NCI-H526 (cell line): ENCODE measurements around the gene AGTPBP1.
"Not testable (repeated sequence)": the region's sequence is repeated elsewhere in the genome, so short reads cannot be mapped to it uniquely, and the experiment has no call there.

Experiments used
- DNase-seq, 2 experiments: peaks; one replicate each; lab custom pipeline; 2025; lab: John Stamatoyannopoulos, UW

Gene AGTPBP1

DNA sequence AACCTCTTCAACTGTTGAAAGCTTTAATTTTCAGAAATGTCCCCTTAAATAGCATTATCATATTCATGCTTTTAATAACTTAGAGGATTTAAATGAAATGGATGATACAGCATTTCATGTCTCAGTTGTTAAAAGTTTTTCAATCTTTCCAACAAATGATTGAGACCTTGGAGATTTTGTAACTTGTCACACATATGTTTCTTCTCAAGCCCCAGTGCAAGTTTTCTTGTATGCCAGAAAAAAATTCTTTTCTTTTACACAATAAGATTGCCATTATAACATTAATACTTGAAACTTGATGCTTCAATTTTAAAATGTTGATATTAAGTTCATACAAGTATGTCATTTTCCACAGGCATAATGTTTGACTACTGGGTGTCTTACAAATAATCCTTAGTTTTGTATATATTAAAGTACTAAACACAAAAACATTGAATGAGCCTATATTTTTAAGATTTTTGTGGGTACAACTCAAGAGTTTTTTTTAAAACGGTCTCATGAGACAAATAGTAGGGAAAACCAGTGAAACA lies 124.5 kb downstream of the AGTPBP1 start:
- no peak for DNase-seq

DNA sequence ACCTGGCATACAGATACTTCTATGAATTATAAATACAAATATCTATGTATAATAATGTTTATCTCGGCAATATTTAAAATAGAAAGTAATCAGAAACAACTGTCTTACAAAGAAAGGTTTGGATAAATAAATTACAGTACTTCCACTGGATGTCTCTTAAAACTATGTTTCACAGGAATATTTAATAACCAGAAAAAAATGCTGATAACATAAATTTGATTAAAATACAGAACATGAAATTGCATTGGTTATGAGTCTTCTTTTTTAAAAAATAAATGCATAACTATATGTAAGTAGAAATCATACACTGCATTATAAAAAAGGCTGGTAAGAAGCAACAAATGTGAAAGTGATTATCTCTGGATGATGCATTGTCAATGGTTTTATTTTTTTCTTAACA lies 126.0 kb downstream of the AGTPBP1 start:
- DNase-seq = no peak

DNA sequence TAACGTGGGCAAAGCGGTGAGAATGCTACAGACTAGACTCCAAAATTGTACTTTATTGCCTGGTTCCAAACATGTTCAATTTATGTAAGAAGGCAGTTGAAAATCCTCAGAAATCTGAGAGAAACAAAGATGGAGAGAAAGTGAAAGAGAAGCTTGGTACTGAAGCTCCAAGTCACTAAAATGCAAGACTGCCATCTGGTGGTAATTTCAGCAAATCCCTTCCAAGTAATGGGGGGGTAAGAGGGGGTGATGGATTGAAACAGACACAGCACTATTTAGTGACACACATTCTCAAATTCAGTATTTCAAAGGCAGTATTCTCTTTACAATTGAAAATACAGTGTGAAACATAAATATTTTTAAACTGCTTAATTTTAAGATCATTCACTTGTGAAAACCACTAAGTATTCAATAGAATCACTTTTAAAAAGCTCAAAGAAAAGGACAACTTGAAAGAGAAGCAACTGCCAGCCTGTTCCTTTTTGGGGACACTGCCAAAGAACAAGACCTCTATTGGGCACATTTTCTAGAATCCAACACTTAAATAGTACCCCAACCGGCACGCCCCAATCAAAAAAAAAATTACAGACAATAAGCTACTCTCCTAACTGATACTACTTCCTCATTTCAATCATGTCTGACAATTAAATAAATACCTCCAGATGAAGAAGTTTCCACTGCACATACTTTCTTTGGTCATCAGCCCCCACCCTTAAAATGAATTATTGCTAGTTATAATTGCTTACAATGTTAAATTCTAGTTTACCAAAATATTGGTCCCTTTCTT lies 131.5 kb downstream of the AGTPBP1 start:
- peak; percentile 2 to 45 for DNase-seq

DNA sequence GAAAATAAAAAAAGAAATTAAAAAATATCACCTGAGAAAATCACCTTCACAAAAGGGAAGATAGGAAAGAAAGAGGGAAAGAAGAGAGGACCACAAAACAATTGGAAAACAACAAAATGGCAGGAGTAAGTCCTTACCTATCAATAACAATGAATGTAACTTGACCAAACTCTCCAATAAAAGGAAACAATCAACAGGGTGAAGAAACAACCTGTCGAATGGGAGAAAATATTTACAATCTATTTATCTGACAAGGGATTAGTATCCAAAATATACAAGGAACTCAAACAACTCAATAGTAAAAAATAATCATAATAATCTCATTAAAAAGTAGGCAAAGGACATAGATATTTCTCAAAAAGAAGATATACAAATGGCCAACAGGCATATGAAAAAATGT lies 135.8 kb downstream of the AGTPBP1 start:
- DNase-seq = no peak

DNA sequence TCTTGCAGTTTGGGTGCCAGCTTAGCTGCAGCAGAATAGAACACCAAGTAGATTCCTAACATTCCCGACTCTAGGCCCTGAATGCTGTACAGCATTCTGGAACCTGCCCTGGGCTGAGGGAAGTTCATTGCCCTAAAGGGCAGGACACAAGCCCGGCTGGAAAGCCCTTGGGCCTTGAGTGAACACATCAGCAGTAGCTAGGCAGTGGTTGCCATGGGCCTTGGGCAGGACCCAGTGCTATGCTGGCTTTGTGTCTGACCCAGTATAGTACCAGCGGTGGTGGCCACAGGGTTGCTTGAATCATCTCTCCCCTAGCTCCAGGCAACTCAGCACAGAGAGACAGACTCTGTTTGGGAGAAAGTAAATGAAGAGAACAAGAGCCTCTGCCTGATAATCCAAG lies 137.8 kb downstream of the AGTPBP1 start:
- no peak for DNase-seq

DNA sequence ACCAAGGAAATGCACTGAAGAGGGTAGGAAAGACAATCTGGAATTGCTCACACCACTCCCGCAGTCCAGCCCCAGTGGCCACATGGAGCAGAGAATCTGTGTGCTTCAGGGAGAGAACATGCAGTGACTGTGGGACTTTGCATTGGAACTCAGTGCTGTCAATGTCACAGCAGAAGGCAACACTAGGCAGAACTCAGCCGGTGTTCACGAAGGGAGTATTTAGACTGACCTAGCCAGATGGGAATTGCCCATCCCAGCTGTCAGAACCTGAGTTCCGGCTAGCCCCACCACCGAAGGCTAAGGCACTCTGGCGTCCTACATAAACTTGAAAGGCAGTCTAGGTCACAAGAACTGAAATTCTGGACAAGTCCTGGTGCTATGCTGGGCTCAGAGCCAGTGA lies 139.0 kb downstream of the AGTPBP1 start:
- DNase-seq = no peak

DNA sequence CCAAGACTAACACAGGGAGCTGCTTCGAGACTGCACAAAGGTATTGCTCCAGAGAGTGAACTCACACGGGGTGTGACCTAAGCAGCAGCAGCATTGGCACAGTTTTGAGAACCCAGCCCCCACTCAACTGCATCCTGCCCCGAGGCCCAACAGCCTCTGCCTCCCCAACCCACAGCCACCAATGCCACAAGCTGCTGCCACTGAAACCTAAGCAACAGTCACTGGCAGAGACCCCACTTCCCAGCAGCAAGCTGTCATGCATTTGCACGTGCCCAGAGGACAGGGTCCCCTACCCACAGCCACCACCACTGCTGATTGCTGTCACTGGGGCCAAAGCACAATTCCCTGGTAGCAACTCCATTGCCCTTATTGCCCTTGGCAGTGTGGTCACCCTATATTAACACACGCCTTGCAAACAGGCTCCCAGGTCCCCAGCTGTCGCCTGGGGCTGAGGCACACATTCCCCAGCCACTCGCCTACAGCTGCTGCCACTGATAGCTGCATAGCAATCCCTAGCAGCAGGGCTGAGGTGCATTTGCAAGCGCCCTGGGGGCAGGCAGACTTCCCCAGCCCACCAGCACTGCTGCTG lies 141.0 kb downstream of the AGTPBP1 start:
- no peak for DNase-seq

DNA sequence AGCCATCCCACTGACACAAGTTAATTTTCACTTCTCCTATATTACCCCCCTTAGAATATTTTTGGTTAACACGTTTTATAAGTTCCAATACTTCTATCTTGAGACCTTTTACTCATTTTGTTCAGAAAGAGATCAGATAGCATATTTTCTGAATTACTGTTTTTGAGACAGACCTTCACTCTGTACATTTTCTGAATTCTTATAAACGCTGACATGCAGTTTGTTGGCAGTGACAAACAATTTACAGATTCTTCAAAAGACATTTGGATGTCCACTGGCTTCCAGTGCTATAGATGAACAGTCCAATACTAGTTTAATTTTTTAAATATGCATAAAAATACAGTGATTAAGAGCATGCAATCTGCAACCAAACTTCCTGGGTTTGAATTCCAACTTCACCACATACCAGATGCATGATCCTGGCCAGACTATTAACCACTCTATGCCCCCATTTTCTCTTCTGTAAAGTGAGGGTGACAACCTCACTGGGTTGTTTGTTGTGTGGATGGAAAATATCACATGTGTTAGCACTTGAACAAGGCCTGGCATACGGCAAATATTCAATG lies 142.1 kb downstream of the AGTPBP1 start:
- no peak for DNase-seq

DNA sequence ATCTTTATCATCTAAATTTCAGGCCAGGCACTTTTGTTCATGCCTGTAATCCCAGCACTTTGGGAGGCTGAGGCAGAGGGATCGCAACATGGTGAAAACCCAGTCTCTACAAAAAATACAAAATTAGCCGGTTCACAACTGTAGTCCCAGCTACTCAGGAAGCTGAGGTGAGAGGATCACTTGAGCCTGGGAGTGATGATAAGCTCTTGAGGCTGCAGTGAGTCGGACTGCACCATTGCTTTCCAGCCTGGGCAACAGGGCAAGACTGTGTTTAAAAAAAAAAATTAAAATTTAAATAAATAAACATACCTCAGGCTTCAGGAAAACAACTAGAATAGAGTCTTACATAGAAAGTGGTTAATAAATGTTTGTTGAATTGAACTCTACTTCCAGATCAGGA lies 147.4 kb downstream of the AGTPBP1 start:
- no peak for DNase-seq

DNA sequence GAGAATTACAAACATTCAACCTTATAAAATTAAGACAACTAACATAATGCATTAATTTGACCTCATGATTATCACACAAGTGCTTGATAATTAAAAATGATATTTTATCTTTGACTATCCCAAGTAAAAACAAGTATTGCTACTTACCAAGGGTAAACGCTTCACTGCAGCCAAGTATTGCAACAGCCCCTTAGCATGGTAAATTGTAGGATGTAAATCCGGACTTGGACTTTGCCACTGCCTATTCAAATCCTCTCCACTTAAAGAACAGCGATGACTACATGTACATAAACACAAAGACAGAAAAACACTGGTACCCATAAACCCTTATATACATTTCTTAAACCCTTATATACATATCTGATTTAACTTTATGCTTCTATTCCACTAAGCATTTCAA lies 155.1 kb downstream of the AGTPBP1 start:
- peak; percentile 33 to 48 for DNase-seq

DNA sequence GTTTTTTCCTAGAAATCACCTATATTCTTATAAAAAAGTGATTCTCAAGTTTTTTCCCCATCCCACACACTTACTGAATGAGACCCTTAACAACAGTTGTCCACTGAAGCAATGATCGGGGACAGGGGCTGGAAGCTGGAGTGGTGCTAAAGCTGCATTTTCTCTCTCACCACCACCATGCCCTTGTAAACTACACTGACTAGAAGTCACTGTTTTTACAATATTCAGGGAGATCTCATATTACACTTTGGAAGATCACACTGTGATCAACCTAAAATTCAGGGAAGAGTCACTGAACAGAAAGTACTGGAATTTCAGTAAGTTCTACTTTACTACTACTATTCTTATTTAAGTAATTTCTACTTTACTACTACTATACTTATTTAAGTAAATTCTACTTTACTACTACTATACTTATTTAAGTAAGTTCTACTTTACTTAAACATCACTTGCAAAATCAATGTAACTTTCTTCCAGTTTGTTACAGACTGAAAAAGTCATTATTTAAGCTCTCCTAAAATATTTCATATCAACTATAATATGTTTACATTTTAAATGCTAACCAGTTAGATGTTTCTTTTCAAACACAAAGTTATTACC lies 164.3 kb downstream of the AGTPBP1 start:
- no peak for DNase-seq

DNA sequence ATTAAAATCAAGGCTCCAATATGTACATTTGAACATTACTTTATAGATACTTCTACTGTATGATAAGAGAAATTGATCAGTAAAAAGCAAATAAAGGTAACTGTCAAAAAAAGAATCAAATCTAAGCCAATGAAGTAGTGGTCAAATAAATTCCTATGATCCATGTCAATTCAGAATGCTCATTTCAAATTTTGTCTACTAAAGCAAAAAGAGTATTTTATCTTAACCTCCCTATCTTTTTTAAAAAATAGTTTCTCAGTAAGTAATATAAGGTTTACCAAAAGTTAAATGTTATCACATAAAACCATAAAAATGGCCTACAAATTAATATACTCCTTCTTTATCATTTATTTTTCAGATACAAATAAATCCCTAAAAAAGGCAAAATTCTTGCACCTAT lies 165.9 kb downstream of the AGTPBP1 start:
- DNase-seq = no peak

DNA sequence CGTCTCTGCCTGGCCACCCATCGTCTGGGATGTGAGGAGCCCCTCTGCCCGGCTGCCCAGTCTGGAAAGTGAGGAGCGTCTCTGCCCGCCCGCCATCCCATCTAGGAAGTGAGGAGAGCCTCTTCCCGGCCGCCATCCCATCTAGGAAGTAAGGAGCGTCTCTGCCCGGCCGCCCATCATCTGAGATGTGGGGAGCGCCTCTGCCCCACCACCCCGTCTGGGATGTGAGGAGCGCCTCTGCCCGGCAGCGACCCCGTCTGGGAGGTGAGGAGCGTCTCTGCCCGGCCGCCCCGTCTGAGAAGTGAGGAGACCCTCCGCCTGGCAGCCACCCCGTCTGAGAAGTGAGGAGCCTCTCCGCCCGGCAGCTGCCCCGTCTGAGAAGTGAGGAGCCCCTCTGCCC lies 168.2 kb downstream of the AGTPBP1 start:
- DNase-seq = not testable (repeated sequence)

DNA sequence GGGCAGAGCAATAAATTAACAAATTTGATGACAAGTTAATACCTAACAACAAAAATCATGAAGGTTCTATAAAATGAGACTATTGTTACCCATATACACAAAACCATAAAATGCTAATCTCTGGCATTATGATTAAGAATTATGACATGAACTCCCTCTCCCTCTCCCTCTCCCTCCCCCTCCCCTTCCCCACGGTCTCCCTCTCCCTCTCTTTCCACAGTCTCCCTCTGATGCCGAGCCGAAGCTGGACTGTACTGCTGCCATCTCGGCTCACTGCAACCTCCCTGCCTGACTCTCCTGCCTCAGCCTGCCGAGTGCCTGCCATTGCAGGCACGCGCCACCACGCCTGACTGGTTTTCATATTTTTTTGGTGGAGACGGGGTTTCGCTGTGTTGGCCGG lies 168.8 kb downstream of the AGTPBP1 start:
- not testable (repeated sequence) for DNase-seq

DNA sequence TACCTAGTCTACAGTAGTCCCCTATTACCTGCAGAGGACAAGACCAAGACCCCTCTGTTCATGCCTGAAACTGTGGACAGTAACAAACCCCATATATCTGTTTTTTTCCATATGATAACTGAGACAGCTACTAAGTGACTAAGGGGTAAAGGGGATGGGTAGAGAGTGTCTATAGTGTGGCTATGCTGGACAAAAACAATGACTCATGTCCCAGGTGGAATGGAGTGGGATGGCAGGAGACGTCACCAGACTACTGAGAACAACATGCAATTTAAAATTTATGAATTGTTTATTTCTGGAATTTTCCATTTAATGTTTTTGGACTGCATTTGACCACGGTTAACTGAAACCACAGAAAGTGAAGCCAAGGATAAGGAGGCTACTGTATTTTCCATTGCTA lies 171.8 kb downstream of the AGTPBP1 start:
- no peak for DNase-seq

DNA sequence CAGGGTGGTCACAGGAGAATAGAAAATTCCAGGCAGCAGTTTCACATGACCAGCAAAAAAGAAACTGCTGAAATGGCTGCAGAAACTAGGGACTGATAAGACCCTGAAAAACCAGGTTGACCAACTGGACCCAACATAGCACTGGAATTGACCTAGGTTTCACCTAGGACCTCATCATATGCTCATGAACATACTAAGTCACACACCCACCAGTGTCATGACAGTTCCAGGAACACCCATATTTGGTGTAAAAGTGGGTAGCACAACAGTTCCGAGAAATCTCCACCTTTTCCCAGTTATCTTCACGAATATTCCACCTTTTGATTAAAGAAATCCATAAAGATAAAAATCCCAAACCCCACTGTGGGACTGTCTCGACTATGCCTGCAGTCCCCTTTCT lies 182.2 kb downstream of the AGTPBP1 start:
- no peak for DNase-seq

DNA sequence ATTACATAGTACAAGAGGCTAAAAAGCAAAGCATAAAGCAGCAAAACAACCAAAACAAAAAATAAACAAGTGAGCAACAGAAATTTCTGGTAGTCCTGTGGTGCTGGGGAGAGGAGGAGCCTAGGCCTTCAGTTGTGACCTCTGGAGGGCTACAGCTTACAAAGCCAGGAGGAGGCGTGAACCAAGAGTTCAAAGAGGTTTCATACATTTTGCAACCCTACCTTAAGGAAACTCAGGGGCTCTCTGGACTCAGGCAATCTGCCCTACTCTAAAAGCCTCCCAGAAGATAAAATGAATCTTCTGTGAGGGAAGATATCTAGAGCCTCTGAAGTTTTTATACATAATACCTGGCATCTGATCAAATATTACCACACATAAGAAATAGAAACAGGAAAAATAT lies 187.4 kb downstream of the AGTPBP1 start:
- DNase-seq = no peak

DNA sequence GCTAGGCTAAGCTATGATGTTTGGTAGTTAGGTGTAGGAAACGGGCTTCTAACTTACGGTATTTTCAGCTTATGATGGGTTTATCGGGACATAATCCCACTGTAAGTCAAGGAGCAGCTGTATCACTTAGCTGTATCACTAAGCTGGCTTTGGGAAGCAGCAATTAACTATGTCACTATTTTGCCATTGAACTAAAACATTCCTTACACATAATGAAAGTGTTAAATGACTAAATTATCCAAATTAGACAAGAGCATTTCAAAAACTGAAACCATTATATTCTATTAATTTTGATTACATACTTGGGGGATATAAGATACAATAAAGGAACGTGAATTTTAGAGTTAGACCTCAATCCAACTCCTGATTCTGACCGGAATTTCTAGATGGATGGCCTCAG lies 188.3 kb downstream of the AGTPBP1 start:
- DNase-seq = no peak

DNA sequence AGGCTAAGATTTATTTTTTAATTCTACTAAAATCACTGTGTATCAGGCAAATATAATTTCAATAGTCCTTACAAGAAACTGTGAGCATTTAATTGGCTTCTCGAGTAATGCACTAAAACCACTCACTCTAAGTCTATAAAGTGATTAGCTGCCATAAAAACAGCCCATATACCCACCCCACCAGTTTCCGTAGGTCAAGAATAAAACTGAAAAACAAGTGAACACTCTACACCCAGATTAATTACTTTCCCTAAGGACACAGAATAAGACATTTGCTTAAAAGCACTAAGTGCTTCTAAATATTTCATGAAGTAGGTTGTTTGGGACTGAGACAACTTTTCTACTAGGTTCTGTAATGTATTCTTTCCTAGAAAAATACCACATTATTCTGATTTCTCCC lies 194.2 kb downstream of the AGTPBP1 start:
- no peak for DNase-seq

DNA sequence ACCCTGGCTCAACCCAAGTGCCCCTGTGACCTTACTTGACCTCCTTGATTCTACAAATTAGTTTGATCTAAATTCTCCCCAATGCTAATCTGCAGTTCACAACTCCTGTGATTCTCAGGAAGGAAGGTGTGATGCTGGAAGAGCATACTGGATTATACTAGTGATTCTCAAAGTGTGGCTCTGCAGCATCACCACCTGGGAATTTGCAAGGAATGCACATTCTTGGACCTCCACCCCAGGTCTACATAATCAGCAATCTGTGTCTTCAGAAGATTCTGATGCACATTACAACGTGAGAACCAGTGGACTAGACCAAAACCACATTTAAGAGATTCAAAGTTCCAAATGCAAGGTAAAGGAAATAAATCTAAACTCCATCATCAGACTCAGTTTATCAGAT lies 198.6 kb downstream of the AGTPBP1 start:
- no peak for DNase-seq

DNA sequence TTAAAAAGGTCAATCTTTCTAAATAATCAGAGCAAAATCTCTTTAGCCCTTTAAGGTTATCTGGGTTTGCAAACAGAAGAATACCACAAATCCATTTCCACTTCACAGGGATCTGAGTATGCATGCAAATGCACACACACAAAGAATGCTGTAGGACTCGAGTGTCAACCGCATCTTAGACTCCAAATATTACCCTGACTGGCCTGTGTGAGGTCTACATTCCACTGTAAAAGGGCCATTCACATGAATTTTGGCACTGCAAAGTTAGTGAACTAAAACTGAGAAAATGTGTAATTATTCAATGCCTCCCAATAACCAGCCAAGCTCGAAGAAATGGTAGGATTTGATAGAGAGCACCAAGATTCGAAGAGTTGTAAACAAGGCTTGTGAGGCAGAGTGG lies 199.9 kb downstream of the AGTPBP1 start:
- no peak for DNase-seq

DNA sequence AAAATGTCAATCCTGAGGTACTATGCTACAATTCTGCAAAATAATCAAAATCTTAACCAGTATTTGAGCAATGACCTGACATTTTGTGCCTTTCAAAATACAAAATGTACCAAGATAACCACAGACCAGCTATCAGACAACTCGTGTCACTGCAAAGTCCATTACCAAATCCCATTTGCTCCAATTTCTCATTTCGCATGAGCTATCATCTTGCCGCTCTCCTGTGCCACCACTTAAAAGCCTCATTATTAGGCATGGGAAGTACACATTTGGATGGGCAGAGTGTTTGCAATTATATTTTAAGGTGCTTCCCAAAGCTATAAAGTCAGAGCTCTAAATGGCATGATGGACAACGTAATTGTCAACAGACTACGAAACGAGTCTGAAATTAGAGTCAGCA lies 205.2 kb downstream of the AGTPBP1 start:
- DNase-seq = no peak

DNA sequence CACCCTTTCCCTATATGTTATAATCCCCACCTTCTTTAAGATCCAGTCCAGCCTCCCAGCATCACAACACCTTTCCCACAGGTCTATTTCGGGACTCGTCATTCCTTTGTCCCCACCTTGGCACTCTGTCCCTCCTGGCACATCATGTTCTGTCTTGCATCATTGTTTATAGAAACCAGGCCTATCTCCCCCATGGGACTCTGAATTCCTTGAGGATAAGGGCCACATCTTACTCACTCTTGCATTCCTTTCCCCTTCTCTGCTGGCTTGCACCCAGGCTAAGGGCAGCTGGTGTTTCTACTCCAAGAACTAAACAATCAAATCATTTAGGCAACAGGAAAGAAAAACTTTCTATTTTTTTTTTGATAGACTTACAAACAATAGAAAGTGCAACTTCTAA lies 205.7 kb downstream of the AGTPBP1 start:
- no peak for DNase-seq
